ENCODE measurements around the gene SELL.

The SELL gene

GRCh38 chr1:169647512-169647911, 63.9 kb downstream of the SELL start:
- peaks cover 64% of the 10 kb centered on the region for H3K27me3 ChIP-seq (ENCODE audit: insufficient read depth, low read length)
- no peaks in the 10 kb centered on the region for H3K79me2 ChIP-seq (ENCODE audit: control insufficient read depth, insufficient read depth, low read length, unreplicated experiment)
- no peaks in the 10 kb centered on the region for H3K36me3 ChIP-seq (ENCODE audit: insufficient read depth, low read length)
- H3K4me1 ChIP-seq (ENCODE audit: control insufficient read depth, insufficient read depth, low read length, unreplicated experiment): no peaks in the 10 kb centered on the region
- H3K27ac ChIP-seq (ENCODE audit: low read depth, low read length): no peak overlapping the region
- H2AFZ ChIP-seq (ENCODE audit: low read length, unreplicated experiment): no peak overlapping the region
- H3K4me3 ChIP-seq (ENCODE audit: low read depth, low read length): no peak overlapping the region

GRCh38 chr1:169644297-169644696, 67.1 kb downstream of the SELL start:
- no peak overlapping the region for H2AFZ ChIP-seq (ENCODE audit: low read length, unreplicated experiment)
- no peak overlapping the region for H3K27ac ChIP-seq (ENCODE audit: low read depth, low read length)
- peaks cover 59% of the 10 kb centered on the region for H3K27me3 ChIP-seq (ENCODE audit: insufficient read depth, low read length)
- no peaks in the 10 kb centered on the region for H3K79me2 ChIP-seq (ENCODE audit: control insufficient read depth, insufficient read depth, low read length, unreplicated experiment)
- H3K36me3 ChIP-seq (ENCODE audit: insufficient read depth, low read length): no peaks in the 10 kb centered on the region
- no peak overlapping the region for H3K4me3 ChIP-seq (ENCODE audit: low read depth, low read length)
- H3K4me1 ChIP-seq (ENCODE audit: control insufficient read depth, insufficient read depth, low read length, unreplicated experiment): no peaks in the 10 kb centered on the region
